HG03442 (cell line): ENCODE results near the gene TLE1.
A peak's percentile ranks its signal among the peaks of the same experiment; 100 is the strongest.
"Not testable (repeated sequence)": the region's sequence is repeated elsewhere in the genome, so short reads cannot be mapped to it uniquely, and the experiment has no call there.

ENCODE experiments used
- ATAC-seq: cut with Tn5 transposase; IDR thresholded peaks from one replicate; pipeline ENCODE4 v1.9.1; 2021; ENCODE audit warnings: mild to moderate bottlenecking, moderate library complexity; ENCODE audit not compliant: unreplicated experiment

TLE1 gene

GRCh38 chr9:81601639-81602623 is 87.4 kb downstream of the TLE1 start:
- ATAC-seq, result peak; percentile 79

- ATAC-seq, result no peak
Observed at GRCh38 chr9:81600631-81601030, 88.7 kb downstream of the TLE1 start.

GRCh38 chr9:81599837-81600236 is 89.5 kb downstream of the TLE1 start:
- ATAC-seq, result no peak

- no peak for ATAC-seq
Observed at GRCh38 chr9:81598811-81599210, 90.5 kb downstream of the TLE1 start.

- no peak for ATAC-seq
Observed at GRCh38 chr9:81598123-81598497, 91.2 kb downstream of the TLE1 start.

GRCh38 chr9:81597419-81598122 is 91.8 kb downstream of the TLE1 start:
- ATAC-seq, result no peak

- no peak for ATAC-seq
Observed at GRCh38 chr9:81596679-81597418, 92.5 kb downstream of the TLE1 start.

GRCh38 chr9:81595887-81596543 is 93.3 kb downstream of the TLE1 start:
- no peak for ATAC-seq

- ATAC-seq, result not testable (repeated sequence)
Observed at GRCh38 chr9:81595293-81595692, 94.1 kb downstream of the TLE1 start.

GRCh38 chr9:81594415-81594814 is 94.9 kb downstream of the TLE1 start:
- no peak for ATAC-seq

- no peak for ATAC-seq
Observed at GRCh38 chr9:81592887-81593266, 96.5 kb downstream of the TLE1 start.

- no peak for ATAC-seq
Observed at GRCh38 chr9:81591791-81592190, 97.6 kb downstream of the TLE1 start.

- ATAC-seq, result no peak
Observed at GRCh38 chr9:81590688-81591087, 98.7 kb downstream of the TLE1 start.

- ATAC-seq, result no peak
Observed at GRCh38 chr9:81589819-81590218, 99.5 kb downstream of the TLE1 start.

- no peak for ATAC-seq
Observed at GRCh38 chr9:81589392-81589791, 100.0 kb downstream of the TLE1 start.

GRCh38 chr9:81588148-81588871 is 101.0 kb downstream of the TLE1 start:
- ATAC-seq, result no peak

- ATAC-seq, result no peak
Observed at GRCh38 chr9:81586786-81587185, 102.6 kb downstream of the TLE1 start.

- ATAC-seq, result no peak
Observed at GRCh38 chr9:81585191-81585763, 104.1 kb downstream of the TLE1 start.

- no peak for ATAC-seq
Observed at GRCh38 chr9:81584099-81584498, 105.2 kb downstream of the TLE1 start.

GRCh38 chr9:81581986-81582385 is 107.4 kb downstream of the TLE1 start:
- ATAC-seq, result no peak
